ENCODE results near the gene ZMAT3. TPM values are rescaled to one million over a fixed set of nuclear protein-coding genes. Genes with fewer than 3 reads are reported as not detected.

The ZMAT3 gene
- total and polyA plus RNA-seq, 4 donors: 1.9 to 5.4 (median 2.8) TPM

DNA sequence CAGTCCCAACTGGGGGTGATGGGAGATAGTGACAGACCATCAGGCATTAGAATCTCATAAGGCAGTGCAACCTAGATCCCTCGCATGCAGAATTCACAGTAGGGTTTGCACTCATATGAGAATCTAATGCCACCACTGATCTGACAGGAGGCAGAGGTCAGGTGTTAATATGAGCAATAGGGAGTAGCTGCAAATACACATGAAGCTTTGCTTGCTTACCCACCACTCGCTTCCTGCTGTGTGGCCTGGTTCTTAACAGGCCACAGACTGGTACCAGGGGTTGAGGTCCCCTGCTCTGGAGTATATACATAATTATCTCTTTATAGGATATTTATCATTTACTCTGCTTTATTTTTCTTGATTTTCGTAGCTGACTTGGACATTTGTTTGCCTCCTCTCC, 36.0 kb upstream of the ZMAT3 start:
- DNase-seq (ENCODE audit: low spot score): no peak
- no peak overlapping the region for H3K9ac ChIP-seq (ENCODE audit: low read depth in 1 of 2, low read length in 2 of 2)
- WGBS: 89% methylated on average over 3 of the region's 3 CpGs
- H3K4me3 ChIP-seq (ENCODE audit: low read depth in 1 of 3, low read length in 3 of 3): no peak overlapping the region
- H3K4me1 ChIP-seq (ENCODE audit: control insufficient read depth in 4 of 4, insufficient read depth in 4 of 4, low read length in 3 of 4): no peaks in the 10 kb centered on the region
- TF ChIP-seq EGR1 (IDR thresholded peaks at IDR 0.05; ENCODE audit: low read depth in 2 of 2) (no peak), ZBTB33 (IDR thresholded peaks at IDR 0.05) (no peak), RXRA (IDR thresholded peaks at IDR 0.05) (no peak), JUND (IDR thresholded peaks at IDR 0.05) (no peak), MAX (IDR thresholded peaks at IDR 0.05) (no peak), FOXA2 (IDR thresholded peaks at IDR 0.05) (no peak), REST (IDR thresholded peaks at IDR 0.05) (no peak), NR2F2 (IDR thresholded peaks at IDR 0.05) (no peak), TAF1 (conservative IDR thresholded peaks at IDR 0.05) (no peak), HNF4G (IDR thresholded peaks at IDR 0.05) (no peak), RAD21 (IDR thresholded peaks at IDR 0.05) (no peak), SP1 (IDR thresholded peaks at IDR 0.05) (no peak)
- no peaks in the 10 kb centered on the region for H3K36me3 ChIP-seq (ENCODE audit: control insufficient read depth in 4 of 4, insufficient read depth in 3 of 4, low read depth in 1 of 4, low read length in 3 of 4)
- H3K27me3 ChIP-seq (ENCODE audit: control insufficient read depth in 4 of 4, insufficient read depth in 4 of 4, low read length in 3 of 4): no peaks in the 10 kb centered on the region
- H3K9me3 ChIP-seq (ENCODE audit: control insufficient read depth in 4 of 4, low read length in 3 of 4): peaks cover 0 to 4% (median 0%) of the 10 kb centered on the region in 4 donors
- no peak overlapping the region for H3K27ac ChIP-seq (ENCODE audit: low read depth in 1 of 2, low read length in 2 of 2)

GRCh38 chr3:179105881-179106280, 34.3 kb upstream of the ZMAT3 start:
- no peaks in the 10 kb centered on the region for H3K27me3 ChIP-seq (ENCODE audit: control insufficient read depth in 4 of 4, insufficient read depth in 4 of 4, low read length in 3 of 4)
- no peak overlapping the region for H3K27ac ChIP-seq (ENCODE audit: low read depth in 1 of 2, low read length in 2 of 2)
- no peak overlapping the region for H3K9ac ChIP-seq (ENCODE audit: low read depth in 1 of 2, low read length in 2 of 2)
- WGBS: 8% methylated on average over 1 of the region's 1 CpG
- TF ChIP-seq REST (IDR thresholded peaks at IDR 0.05): no peak
- no peak for TF ChIP-seq FOXA2 (IDR thresholded peaks at IDR 0.05)
- TF ChIP-seq GABPA (IDR thresholded peaks at IDR 0.05 in 1 of 2, conservative IDR thresholded peaks at IDR 0.05 in 1 of 2): no peak
- TF ChIP-seq NR2F2 (IDR thresholded peaks at IDR 0.05): no peak
- no peak for TF ChIP-seq ATF3 (IDR thresholded peaks at IDR 0.05)
- no peak for TF ChIP-seq ZBTB33 (IDR thresholded peaks at IDR 0.05)
- TF ChIP-seq HNF4A (conservative IDR thresholded peaks at IDR 0.05): no peak
- TF ChIP-seq TAF1 (conservative IDR thresholded peaks at IDR 0.05): no peak
- TF ChIP-seq HNF4G (IDR thresholded peaks at IDR 0.05): no peak
- TF ChIP-seq JUND (IDR thresholded peaks at IDR 0.05): no peak
- TF ChIP-seq MAX (IDR thresholded peaks at IDR 0.05): no peak
- TF ChIP-seq, protein P1, sequence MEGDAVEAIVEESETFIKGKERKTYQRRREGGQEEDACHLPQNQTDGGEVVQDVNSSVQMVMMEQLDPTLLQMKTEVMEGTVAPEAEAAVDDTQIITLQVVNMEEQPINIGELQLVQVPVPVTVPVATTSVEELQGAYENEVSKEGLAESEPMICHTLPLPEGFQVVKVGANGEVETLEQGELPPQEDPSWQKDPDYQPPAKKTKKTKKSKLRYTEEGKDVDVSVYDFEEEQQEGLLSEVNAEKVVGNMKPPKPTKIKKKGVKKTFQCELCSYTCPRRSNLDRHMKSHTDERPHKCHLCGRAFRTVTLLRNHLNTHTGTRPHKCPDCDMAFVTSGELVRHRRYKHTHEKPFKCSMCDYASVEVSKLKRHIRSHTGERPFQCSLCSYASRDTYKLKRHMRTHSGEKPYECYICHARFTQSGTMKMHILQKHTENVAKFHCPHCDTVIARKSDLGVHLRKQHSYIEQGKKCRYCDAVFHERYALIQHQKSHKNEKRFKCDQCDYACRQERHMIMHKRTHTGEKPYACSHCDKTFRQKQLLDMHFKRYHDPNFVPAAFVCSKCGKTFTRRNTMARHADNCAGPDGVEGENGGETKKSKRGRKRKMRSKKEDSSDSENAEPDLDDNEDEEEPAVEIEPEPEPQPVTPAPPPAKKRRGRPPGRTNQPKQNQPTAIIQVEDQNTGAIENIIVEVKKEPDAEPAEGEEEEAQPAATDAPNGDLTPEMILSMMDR (IDR thresholded peaks at IDR 0.05; ENCODE audit: low read depth, low read length, missing input control): no peak
- TF ChIP-seq SP1 (IDR thresholded peaks at IDR 0.05): no peak
- TF ChIP-seq EGR1 (IDR thresholded peaks at IDR 0.05; ENCODE audit: low read depth in 2 of 2): no peak
- no peak for TF ChIP-seq RAD21 (IDR thresholded peaks at IDR 0.05)
- TF ChIP-seq FOXA1 (IDR thresholded peaks at IDR 0.05): no peak
- TF ChIP-seq YY1 (IDR thresholded peaks at IDR 0.05): no peak
- TF ChIP-seq RXRA (IDR thresholded peaks at IDR 0.05): no peak
- peaks cover 0 to 4% (median 0%) of the 10 kb centered on the region in 4 donors for H3K9me3 ChIP-seq (ENCODE audit: control insufficient read depth in 4 of 4, low read length in 3 of 4)
- DNase-seq (ENCODE audit: low spot score): no peak
- H3K36me3 ChIP-seq (ENCODE audit: control insufficient read depth in 4 of 4, insufficient read depth in 3 of 4, low read depth in 1 of 4, low read length in 3 of 4): no peaks in the 10 kb centered on the region
- no peak overlapping the region for H3K4me3 ChIP-seq (ENCODE audit: low read depth in 1 of 3, low read length in 3 of 3)
- H3K4me1 ChIP-seq (ENCODE audit: control insufficient read depth in 4 of 4, insufficient read depth in 4 of 4, low read length in 3 of 4): no peaks in the 10 kb centered on the region

All from liver (tissue), 9 donors.